KG1 (cell line): ENCODE data around the gene ALK.

Experiments
- DNase-seq: peaks from one replicate; lab custom pipeline; 2025; lab: John Stamatoyannopoulos, UW

The ALK gene

DNA sequence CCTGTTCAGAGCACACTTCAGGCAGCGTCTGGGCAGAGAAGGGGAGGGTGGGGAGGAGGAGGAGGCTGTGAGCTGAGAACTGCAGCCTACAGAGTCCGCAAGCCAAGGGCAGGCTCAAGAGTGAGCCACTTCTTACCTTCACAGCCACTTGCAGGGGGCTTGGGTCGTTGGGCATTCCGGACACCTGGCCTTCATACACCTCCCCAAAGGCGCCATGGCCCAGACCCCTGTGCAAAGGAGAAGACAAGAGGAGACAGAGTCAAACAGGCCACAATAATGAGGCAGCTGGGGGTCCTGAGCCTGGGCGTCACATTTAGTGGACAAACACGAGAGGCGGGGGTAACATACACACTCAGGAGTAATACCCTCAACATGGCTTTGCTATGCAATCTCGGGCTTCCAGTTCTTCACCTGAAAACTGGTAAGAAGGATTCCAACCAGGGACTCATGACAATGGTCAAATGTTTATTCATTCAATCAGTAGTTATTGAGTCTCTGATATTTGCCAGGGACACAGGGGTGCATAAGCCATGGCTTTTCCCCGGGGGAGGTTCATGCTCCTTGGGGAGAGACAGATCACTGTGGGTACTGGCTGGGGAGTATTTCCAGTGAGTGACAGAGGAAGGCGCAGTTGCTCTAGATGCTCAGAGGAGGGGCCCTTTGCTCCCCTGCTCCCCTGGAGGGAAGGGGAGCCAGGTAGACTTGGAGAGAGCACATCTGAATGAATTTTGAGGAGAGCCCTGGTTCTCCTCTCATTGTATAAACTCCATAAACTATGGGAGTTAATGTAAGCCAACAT lies 698.8 kb downstream of the ALK start:
- no peak for DNase-seq

DNA sequence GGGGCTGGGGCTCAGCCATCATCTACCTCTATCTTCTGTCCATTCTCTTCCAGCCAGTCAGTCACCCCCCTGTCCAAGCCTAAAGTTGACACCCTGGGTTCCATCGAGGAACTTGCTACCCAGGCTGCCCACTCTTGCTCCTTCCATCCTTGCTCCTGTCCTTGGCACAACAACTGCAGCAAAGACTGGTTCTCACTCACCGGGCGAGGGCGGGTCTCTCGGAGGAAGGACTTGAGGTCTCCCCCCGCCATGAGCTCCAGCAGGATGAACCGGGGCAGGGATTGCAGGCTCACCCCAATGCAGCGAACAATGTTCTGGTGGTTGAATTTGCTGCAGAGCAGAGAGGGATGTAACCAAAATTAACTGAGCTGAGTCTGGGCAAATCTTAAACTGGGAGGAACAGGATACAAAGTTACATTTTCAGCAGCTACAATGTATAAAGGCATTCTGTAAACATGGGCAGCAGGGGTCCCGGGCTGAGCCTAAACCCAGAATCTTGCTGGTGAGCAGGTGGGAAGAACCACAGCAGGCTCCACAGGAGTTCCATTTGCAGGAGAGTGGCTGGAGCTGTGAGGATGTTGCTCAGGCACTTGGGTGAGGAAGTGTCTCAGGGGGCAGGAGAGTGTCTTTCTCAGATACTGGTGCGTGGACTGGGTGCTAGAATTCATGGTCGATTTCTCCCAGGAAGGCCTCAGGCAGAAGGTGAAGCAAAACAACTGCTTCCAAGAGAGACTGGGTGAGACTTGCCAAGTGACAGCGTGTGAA lies 700.7 kb downstream of the ALK start:
- DNase-seq: no peak

DNA sequence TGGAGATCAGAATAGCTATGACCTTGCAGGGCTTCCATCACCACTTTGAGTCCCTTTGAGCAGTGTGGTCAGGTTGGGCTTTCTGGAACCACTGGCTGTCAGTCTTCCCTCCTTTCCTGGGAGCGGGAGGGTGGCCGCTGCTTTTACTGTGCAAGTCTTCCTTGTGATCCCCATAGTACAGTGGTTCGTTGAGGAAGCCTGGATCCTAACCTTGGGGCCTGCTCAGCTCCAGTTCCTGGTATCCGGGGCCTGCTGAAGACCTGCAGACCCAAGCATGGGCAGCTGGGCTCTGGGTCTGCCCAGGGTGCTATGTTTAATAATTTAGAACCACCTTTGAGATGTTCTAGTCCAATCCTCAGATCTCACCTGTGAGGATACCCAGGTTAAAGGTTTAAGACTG lies 702.0 kb downstream of the ALK start:
- DNase-seq: no peak

DNA sequence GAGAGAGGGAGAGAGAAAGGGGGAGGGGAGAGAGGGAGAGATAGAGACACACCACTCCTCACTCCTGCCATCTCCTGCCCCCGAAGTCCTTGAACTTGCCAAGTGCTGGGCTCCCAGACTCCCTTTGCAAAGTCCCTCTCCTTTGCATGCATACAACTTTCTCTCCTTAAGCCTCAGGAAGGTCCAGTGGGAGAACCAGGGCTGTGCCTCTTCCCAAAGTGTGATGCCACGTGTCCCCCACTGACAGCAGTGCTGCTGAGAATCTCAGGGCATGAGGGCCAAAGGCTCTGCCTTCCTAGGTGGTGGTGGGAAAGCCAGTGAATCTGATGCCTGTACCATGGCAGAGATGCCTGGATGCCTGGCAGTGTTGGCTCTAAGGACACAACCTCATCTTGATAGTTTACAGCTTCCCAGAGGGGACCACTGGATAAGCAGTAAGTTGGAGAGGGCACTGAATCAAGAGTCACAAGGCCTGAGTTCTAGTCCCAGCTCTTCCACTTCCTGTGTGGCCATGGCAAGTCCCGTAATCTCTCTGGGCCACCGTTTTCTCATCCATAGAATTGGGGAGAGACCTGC lies 702.7 kb downstream of the ALK start:
- DNase-seq: no peak

DNA sequence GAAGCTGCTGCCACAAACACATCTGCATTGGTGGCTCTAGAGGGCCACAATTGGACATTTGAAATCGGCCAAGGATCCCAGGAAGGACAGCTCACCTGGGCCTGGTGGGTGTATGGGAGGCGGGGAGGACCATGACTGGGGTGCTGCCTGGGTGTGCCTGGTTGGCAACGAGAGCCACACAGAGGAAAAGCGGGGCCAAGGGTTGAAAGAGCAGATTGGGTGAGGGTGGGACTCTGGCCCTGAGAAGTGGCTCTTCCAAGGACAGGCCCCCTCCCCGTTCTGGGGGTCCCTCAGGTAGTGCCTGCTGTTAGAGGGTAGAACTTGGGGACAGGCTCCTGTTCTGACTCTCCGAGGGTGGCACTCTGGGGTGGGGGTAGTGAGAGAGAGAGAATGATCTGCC lies 703.3 kb downstream of the ALK start:
- DNase-seq: no peak

DNA sequence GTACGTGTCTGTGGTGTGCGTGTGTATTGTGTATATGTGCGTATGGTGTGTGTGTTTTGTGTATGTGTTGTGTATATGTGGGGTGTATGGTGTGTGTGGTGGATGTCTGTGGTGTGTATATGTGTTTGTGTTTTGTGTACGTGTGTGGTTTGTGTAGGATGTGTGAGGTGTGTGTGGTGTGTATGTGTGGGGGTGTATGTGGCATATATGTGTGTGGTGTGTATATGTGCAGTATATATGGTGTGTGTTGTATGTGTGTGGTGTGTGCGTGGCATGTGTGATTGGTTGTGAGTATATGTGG lies 704.8 kb downstream of the ALK start:
- no peak for DNase-seq

DNA sequence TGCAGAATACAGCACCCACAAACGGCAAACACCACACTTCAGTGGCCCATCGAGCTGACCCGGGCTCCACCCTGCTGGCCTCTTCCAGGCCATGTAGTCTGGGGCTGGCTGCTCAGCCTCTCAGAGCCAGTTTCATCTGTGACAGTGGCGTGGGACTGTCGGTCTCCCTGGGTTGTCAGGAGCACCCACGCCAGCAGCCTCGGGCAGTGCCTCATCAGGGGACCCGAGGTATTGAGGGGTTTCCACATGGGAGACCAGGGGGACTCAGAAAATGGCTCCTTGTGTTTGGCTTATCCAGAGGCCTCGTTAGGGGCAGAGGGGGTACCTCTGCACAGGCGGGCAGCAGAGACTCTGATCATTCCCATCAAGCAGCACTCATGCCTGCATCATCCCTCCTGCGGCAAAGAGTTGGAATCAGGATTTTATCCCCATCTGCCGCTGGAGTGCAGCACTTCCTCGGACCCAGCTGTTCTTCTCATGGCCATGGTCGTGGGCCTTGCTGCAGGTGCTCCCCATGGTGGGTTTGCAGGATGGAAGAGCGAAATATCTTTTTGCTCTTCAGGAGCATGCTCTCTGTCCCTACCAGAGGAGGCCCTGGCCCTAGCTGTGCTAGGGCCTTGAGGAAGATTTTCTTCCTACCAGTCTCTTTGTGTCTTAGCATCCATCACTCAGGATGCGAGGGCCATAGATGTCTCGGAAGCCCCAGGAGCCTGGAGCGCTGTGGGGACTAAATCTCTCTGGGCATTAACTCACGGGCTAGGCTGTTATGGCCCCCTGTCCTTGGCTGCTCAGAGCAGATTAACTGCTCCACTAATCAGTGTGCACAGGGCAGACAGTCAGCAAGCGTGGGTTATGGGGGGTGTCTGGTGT lies 705.4 kb downstream of the ALK start:
- no peak for DNase-seq

DNA sequence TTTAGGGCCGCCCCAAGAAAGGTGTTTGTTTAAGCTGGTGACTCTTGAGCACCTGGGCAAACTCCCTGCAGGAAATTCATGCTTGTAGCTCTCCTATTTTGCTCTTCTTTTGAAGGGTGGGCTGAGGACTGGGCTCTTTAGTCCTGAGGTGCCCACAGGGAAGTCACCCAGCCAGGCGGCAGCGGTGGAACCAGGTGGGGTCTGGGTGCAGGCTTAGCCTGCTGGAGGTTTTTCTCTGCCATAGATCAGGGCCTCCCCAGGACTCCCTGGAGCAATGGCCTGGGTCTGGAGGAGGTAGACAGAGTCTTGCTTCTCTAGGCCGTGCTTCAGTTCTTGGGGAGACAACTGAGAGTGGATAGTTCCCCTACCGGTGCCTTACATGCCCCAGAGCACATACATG lies 706.3 kb downstream of the ALK start:
- no peak for DNase-seq

DNA sequence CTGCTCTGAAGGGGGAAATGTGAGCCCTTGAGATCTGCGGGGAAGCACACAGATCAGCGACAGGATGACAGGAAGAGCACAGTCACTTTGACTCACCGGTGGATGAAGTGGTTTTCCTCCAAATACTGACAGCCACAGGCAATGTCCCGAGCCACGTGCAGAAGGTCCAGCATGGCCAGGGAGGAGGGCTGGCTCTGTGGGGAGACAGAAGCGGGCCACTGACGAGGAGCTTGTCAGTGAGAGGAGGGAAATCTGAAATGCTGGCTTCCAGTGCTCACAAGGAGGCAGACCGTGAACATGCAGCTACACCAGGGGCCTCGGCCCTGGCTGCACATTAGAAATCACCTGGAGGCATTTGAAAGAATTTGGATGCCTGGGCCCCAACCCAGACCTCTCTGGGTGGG lies 707.5 kb downstream of the ALK start:
- no peak for DNase-seq

DNA sequence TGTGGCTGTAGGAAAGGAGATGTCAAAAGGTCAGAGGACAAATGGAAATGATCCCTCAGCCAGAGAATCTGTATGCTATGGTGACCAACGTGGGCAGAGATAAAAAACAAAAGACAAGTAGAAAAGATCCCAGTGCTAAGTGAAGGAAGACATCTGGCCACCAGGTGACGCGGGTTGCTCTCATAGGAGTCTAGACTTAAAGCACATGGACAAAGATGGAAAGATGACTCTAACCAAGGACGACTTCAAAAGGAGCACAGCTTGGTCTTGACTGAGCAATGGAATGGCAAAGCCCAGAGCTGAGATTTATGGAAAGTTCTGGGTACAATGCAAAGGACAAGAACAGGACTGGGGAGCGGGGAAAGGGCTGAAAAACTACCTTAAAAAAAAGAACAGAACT lies 709.4 kb downstream of the ALK start:
- no peak for DNase-seq

DNA sequence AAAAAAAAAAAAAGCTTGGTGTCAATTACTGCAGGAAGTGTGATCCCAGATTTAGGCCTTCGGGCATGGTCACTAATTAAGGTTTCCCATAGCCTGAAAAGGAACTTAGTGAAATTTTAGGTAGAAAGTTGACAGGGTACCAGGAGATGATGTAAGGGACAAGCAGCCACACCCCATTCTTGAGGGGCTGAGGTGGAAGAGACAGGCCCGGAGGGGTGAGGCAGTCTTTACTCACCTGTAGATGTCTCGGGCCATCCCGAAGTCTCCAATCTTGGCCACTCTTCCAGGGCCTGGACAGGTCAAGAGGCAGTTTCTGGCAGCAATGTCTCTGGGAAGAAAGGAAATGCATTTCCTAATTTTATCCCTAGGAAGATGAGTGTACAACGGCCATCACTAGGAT lies 711.8 kb downstream of the ALK start:
- DNase-seq: no peak

DNA sequence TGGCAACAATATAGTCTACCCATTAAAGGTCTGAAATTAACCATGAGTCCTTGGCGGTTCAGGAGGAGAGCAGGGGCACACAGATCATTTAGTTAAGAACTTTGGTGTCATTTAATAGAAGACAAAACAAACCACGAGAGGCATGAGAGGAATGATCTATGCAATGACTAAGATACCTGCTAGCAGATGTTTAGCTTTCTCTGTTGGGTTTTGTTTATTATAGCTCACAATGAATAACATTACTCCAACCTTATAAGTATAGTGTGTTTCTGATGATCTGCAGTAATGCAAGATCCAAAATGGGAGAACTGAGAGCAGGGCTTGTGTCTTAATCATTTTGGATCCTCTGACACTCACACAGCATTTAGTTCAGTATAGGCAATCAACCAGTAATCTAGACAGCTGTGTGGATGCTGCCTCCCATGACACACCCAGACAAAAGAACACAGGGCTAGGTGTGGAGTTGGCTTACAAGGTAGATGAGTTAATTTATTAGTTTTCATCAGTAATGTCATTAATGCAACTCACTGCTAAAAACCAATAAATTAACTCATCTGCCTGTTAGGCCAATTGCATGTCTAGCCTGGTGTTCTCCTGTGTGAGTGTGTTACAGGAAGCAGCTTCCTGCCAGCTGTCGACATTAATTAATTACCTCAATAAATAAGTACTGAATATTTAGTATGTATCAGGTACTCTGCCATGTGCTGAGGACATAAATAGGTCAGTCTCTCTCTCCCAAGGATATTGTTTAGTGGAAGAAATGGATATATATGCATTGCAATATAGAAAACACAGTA lies 713.8 kb downstream of the ALK start:
- no peak for DNase-seq

DNA sequence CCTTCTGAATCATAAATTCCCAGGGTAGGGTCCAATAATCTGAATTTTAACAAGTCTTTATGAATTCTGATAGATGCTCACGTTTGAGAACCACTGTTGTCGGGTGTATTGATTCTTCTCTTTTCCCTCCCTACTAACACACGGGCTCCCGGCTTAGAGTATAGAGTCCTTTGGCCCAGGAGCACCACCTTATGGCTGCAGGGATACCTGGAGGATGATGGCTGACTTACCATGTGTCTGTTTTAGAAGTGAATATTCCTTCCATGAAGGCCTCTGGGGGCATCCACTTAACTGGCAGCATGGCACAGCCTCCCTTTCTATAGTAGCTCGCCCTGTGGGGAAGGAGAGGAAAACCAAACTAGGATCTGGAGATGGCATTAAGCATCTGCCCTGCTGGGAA lies 714.4 kb downstream of the ALK start:
- DNase-seq: no peak

DNA sequence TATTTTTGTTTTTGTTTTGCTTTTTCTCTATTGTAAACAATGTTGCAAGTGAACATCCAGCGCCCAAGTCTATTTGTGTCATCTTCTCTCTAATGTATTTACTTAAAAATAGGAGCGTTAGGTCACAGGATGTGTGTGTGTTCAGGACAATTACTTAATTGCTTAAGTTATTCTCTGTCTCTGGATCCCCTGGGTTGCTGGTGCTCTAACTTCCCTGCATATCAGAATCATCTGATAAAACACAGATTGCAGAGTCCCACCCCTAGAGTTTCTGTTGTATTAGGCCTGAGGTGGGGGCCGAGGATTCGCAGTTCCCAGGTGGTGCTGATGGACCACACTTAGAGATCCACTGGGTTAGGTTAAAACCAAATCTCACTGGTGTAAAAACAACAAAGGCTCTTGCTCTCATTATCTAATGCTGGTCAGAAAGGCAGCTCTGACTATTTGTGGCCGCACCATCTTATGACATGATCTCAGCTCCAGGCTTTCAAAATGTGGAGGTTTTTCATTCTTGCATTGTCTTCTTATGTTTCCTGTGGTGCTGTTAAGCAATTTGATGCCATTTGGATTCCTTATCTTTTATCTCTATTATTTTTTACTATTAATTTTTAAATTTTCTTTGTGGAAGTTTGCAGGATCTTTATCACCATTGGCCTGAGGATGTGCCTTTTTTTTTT lies 718.4 kb downstream of the ALK start:
- DNase-seq: no peak

DNA sequence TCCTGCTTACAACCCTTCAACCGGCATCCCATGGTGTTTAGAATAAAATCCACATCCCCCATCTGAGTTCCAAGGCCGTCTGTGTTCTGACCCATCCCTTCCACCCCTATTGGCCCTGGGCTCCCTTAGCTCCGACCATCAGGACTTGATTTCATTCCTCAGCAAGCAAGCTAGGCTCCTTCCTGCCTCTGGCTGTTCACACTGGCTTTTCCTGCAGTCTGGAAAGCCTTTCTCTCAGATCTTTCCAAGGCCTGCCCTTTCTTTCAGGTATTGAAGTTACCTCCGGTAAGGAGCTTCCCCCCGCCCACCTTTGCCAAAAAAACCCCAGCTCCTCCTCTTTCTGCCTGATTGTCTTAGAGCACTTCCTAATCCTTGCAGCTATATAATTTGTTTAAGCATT lies 719.4 kb downstream of the ALK start:
- DNase-seq: no peak

DNA sequence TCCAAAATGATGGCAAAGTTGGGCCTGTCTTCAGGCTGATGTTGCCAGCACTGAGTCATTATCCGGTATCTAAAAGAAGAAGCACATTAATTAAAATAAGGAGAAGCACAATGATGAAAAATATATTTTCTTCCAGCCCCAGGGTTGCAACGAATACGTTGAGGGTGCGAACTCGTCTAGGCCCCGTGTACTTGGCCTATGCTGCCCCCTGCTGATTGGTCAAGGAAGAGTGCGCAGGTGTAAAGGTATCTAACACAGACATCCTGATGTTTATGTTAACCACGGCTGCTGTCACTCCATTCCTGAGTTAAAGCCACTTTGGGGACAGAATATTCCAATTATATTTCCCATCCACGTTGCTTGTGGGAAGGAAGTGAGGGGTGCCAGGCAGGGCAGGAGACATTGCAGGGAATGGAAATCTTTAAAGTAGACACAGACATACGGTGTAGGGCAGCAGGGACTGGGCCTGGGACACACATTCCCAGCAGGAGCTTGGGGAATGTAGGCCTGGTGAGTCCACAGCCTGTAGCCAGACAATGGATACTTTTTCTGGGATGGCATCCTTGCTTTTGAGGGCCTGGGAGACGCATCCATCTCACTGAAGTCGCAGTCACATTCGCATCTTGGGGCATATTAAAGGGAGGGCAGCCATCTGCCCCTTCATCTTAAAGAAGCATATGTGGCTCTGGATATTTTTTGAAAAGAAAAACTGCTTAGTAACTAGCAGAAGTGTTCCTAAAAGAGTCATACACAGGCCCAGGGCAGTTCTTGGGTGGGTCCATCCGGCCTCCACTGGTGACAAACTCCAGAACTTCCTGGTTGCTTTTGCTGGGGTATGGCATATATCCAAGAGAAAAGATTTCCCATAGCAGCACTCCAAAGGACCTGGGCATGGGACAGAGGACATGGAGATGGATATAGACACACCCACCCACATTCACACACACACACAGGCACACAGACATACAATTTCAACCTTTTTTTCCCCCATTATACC lies 724.3 kb downstream of the ALK start:
- peak; percentile 21 for DNase-seq

DNA sequence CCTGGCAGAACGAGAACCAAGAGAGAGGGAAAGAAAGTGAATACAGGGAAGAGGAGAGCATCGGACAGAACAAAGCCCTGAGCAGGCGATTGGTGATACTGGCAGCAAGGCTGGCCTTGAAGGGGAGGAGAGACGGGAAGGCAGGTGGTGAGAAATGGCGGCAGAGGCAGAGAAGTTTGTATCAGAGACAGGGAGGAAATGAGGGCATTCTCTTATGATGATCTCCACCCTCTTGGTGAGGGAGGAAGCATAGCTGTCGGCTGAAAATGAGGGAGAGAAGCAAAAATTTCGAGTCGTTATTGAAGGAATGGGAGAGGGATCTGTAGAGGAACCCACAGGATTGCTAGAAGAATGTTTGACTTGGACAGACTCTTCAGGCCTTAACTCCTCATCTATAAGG lies 725.6 kb downstream of the ALK start:
- no peak for DNase-seq

DNA sequence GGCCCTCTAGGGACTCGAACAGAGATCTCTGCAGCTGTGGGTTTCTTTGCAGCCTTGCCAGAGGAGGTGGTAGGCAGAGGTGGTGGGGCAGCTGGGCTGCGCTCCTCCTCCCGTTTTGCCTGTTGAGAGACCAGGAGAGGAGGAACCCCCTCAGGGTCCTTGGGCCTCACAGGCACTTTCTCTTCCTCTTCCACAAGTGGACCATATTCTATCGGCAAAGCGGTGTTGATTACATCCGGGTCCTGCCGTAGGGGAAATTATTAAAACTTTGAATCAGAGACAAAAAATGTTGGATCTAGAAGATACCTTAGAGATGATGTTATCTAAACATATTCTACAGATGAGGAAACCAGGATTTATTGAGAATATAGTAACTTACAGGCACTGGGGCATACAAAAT lies 727.7 kb downstream of the ALK start:
- no peak for DNase-seq

DNA sequence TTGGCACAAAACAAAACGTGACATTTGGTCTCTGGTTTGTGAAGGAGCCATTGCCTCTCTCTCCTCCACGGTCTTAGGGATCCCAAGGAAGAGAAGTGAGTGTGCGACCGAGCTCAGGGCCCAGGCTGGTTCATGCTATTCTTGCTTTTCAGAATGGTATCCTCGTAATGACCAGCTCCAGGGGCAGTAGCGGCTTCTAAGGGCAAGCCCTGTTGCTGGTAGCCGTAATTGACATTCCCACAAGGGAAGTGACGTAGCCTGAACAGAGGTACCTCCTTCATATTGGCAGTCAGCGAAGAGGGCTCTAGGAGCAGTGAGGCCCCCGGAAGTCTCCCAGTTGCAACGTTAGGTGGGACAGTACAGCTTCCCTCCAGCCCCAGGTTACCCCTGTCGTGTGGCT lies 728.3 kb downstream of the ALK start:
- DNase-seq: no peak

DNA sequence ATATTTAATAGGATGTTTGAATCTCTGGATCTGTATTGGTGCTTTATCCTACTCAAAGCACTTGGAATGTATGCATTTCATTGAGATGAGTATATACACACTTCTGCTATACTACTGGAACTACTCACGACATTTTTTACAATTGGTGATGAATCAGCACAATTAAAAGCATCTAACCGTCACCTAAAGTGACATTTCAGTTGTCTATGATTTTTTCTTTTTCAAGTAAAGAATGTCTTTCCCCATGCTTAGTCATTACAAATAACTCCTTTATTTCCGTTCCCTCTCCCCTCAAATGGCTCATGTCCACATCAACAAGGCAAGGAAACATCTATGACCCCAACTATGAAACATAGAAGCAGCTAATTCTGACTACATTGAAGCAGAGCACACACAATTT lies 728.9 kb downstream of the ALK start:
- DNase-seq: no peak
